GM21526 (cell line): ENCODE data around the gene DOP1A.

Experiments
- ATAC-seq: cut with Tn5 transposase; IDR thresholded peaks from one replicate; pipeline ENCODE4 v1.9.1; 2021; ENCODE audit warnings: moderate library complexity; ENCODE audit not compliant: unreplicated experiment, low FRiP score

DOP1A gene

GRCh38 chr6:83072726-83073125 lies 5.3 kb downstream of the DOP1A start:
- ATAC-seq, result no peak

GRCh38 chr6:83073615-83074014 lies 6.1 kb downstream of the DOP1A start:
- no peak for ATAC-seq

- no peak for ATAC-seq
Measured at GRCh38 chr6:83083476-83083875, 16.0 kb downstream of the DOP1A start.

GRCh38 chr6:83086751-83087150 lies 19.3 kb downstream of the DOP1A start:
- peak; percentile 98 for ATAC-seq

GRCh38 chr6:83092756-83093399 lies 25.4 kb downstream of the DOP1A start:
- ATAC-seq, result no peak

GRCh38 chr6:83096791-83097190 lies 29.3 kb downstream of the DOP1A start:
- no peak for ATAC-seq

GRCh38 chr6:83097204-83097603 lies 29.7 kb downstream of the DOP1A start:
- no peak for ATAC-seq

GRCh38 chr6:83097675-83098074 lies 30.2 kb downstream of the DOP1A start:
- ATAC-seq, result no peak

- no peak for ATAC-seq
Measured at GRCh38 chr6:83098589-83098988, 31.1 kb downstream of the DOP1A start.

GRCh38 chr6:83108378-83108777 lies 40.9 kb downstream of the DOP1A start:
- no peak for ATAC-seq

GRCh38 chr6:83113258-83113657 lies 45.8 kb downstream of the DOP1A start:
- ATAC-seq, result no peak

GRCh38 chr6:83114164-83114563 lies 46.7 kb downstream of the DOP1A start:
- ATAC-seq, result no peak

GRCh38 chr6:83117802-83118201 lies 50.3 kb downstream of the DOP1A start:
- no peak for ATAC-seq

GRCh38 chr6:83119742-83120300 lies 52.4 kb downstream of the DOP1A start:
- no peak for ATAC-seq

GRCh38 chr6:83124553-83124952 lies 57.1 kb downstream of the DOP1A start:
- no peak for ATAC-seq

GRCh38 chr6:83125425-83125824 lies 58.0 kb downstream of the DOP1A start:
- no peak for ATAC-seq

GRCh38 chr6:83126223-83126622 lies 58.8 kb downstream of the DOP1A start:
- ATAC-seq, result no peak

- no peak for ATAC-seq
Measured at GRCh38 chr6:83126807-83127206, 59.3 kb downstream of the DOP1A start.

- ATAC-seq, result no peak
Measured at GRCh38 chr6:83127258-83127657, 59.8 kb downstream of the DOP1A start.

GRCh38 chr6:83127976-83128375 lies 60.5 kb downstream of the DOP1A start:
- no peak for ATAC-seq

- no peak for ATAC-seq
Measured at GRCh38 chr6:83132121-83132520, 64.7 kb downstream of the DOP1A start.

- no peak for ATAC-seq
Measured at GRCh38 chr6:83138118-83138722, 70.7 kb downstream of the DOP1A start.
